ENCODE results near the gene MT1H.
"Not testable (repeated sequence)": the region's sequence is repeated elsewhere in the genome, so short reads cannot be mapped to it uniquely, and the experiment has no call there.

Gene MT1H

GRCh38 chr16:56665286-56666261 is 4.0 kb upstream of the MT1H start:
- not testable (repeated sequence) for DNase-seq

GRCh38 chr16:56667581-56668571 is 1.7 kb upstream of the MT1H start, which contains the start of gene MT1G:
MT1G (minus strand) TSS chr16:56668065; CDS start chr16:56667993, 72 bp downstream.
- DNase-seq = peak in 1 of 2 experiments; percentile 35

GRCh38 chr16:56669840-56670619 is 416 bp downstream of the MT1H start:
- no peak for DNase-seq

- DNase-seq = no peak
Observed at GRCh38 chr16:56670620-56670934, 963 bp downstream of the MT1H start.

GRCh38 chr16:56671691-56672090 is 2.1 kb downstream of the MT1H start:
- DNase-seq = not testable (repeated sequence)

GRCh38 chr16:56672171-56672570 is 2.6 kb downstream of the MT1H start:
- not testable (repeated sequence) for DNase-seq

GRCh38 chr16:56672761-56673536 is 3.3 kb downstream of the MT1H start:
- DNase-seq = no peak

GRCh38 chr16:56673921-56674320 is 4.3 kb downstream of the MT1H start:
- peak in 1 of 2 experiments; percentile 28 for DNase-seq

- not testable (repeated sequence) for DNase-seq
Observed at GRCh38 chr16:56674570-56674969, 5.0 kb downstream of the MT1H start.

GRCh38 chr16:56675685-56676210 is 6.1 kb downstream of the MT1H start:
- DNase-seq = peak; percentile 39 to 50

GRCh38 chr16:56677474-56677873 is 7.9 kb downstream of the MT1H start:
- no peak for DNase-seq

- no peak for DNase-seq
Observed at GRCh38 chr16:56679078-56679730, 9.6 kb downstream of the MT1H start.

GRCh38 chr16:56679818-56680217 is 10.2 kb downstream of the MT1H start:
- DNase-seq = no peak

- peak; percentile 87 to 91 for DNase-seq
Observed at GRCh38 chr16:56681939-56682702, 12.5 kb downstream of the MT1H start, which contains the start of gene MT1X. MT1X (plus strand) TSS chr16:56682470; CDS start chr16:56682541, 71 bp downstream.

- no peak for DNase-seq
Observed at GRCh38 chr16:56682703-56683397, 13.2 kb downstream of the MT1H start.

- no peak for DNase-seq
Observed at GRCh38 chr16:56683424-56684172, 14.0 kb downstream of the MT1H start.

- no peak for DNase-seq
Observed at GRCh38 chr16:56684256-56684925, 14.8 kb downstream of the MT1H start.
